ENCODE data around the gene SCN2B.

The SCN2B gene

GRCh38 chr11:118124929-118125535 is 51.4 kb downstream of the SCN2B start:
- no peak for DNase-seq (ENCODE audit: low read depth)
- H3K4me3 ChIP-seq (ENCODE audit: low read length), result no peak overlapping the region
- no peak for TF ChIP-seq CTCF (conservative IDR thresholded peaks at IDR 0.05; ENCODE audit: low read length)

- H3K4me3 ChIP-seq (ENCODE audit: low read length), result no peak overlapping the region
- TF ChIP-seq CTCF (conservative IDR thresholded peaks at IDR 0.05; ENCODE audit: low read length), result no peak
- DNase-seq (ENCODE audit: low read depth), result no peak
Measured at GRCh38 chr11:118120793-118121192, 55.6 kb downstream of the SCN2B start.

GRCh38 chr11:118117790-118118601 is 58.4 kb downstream of the SCN2B start:
- no peak for TF ChIP-seq CTCF (conservative IDR thresholded peaks at IDR 0.05; ENCODE audit: low read length)
- no peak overlapping the region for H3K4me3 ChIP-seq (ENCODE audit: low read length)
- DNase-seq (ENCODE audit: low read depth), result no peak

GRCh38 chr11:118115048-118115447 is 61.4 kb downstream of the SCN2B start:
- TF ChIP-seq CTCF (conservative IDR thresholded peaks at IDR 0.05; ENCODE audit: low read length), result no peak
- no peak overlapping the region for H3K4me3 ChIP-seq (ENCODE audit: low read length)
- no peak for DNase-seq (ENCODE audit: low read depth)

GRCh38 chr11:118114266-118114665 is 62.2 kb downstream of the SCN2B start:
- no peak for DNase-seq (ENCODE audit: low read depth)
- TF ChIP-seq CTCF (conservative IDR thresholded peaks at IDR 0.05; ENCODE audit: low read length), result no peak
- no peak overlapping the region for H3K4me3 ChIP-seq (ENCODE audit: low read length)

GRCh38 chr11:118112711-118113430 is 63.6 kb downstream of the SCN2B start:
- no peak for DNase-seq (ENCODE audit: low read depth)
- no peak for TF ChIP-seq CTCF (conservative IDR thresholded peaks at IDR 0.05; ENCODE audit: low read length)
- H3K4me3 ChIP-seq (ENCODE audit: low read length), result no peak overlapping the region

Data from AG10803 (cell line).